Thyroid gland (tissue), 4 donors: ENCODE results near the gene PLCB4. TPM values are rescaled to one million over a fixed set of nuclear protein-coding genes. Genes with fewer than 3 reads are reported as not detected.

Source experiments
- DNase-seq, 2 donors: peaks; one replicate each; pipeline ENCODE4 v3.0.0-alpha.2; 2019
- H3K27ac ChIP-seq, 3 donors: fragments of 200-600 bp; sonication (generic); 1 replicate in 2 of 3; 2 replicates in 1 of 3; pipeline ENCODE4 v1.5.1; 2016 to 2019; ENCODE audit warnings: mild to moderate bottlenecking in 1 of 3, moderate library complexity in 1 of 3
- H3K27me3 ChIP-seq: fragments of 200-600 bp; sonication (generic); one replicate; pipeline ENCODE4 v1.5.1; 2019
- H3K36me3 ChIP-seq, 2 donors: fragments of 200-600 bp; sonication (generic); one replicate each; pipeline ENCODE4 v1.5.1; 2016 to 2019
- H3K4me1 ChIP-seq, 2 donors: fragments of 200-600 bp; sonication (generic); one replicate each; pipeline ENCODE4 v1.5.1; 2017 to 2019
- H3K4me3 ChIP-seq, 3 donors: fragments of 200-600 bp; sonication (generic); replicated peaks in 1 of 3; 1 replicate in 2 of 3; 2 replicates in 1 of 3; pipeline ENCODE4 v1.5.1; 2016; ENCODE audit warnings: mild to moderate bottlenecking in 1 of 3
- H3K9me3 ChIP-seq: fragments of 200-600 bp; sonication (generic); one replicate; pipeline ENCODE4 v1.5.1; 2017
- CTCF ChIP-seq, 6 experiments: fragments of 200-600 bp in 3 of 6; fragments of 450-650 bp in 3 of 6; sonication (generic) in 3 of 6; IDR thresholded peaks; one replicate each; pipeline ENCODE4 v1.5.1; 2016 to 2019; ENCODE audit warnings: antibody characterized with exemption in 6 of 6, mild to moderate bottlenecking in 2 of 6, inconsistent platforms in 1 of 6, moderate library complexity in 1 of 6
- POLR2A ChIP-seq, 2 donors: fragments of 450-650 bp; IDR thresholded peaks; one replicate each; pipeline ENCODE4 v1.6.1; 2017; ENCODE audit warnings: antibody characterized with exemption in 2 of 2, mild to moderate bottlenecking in 2 of 2, moderate library complexity in 1 of 2
- WGBS, 2 donors: methylation state at CpG; one replicate each; pipeline ENCODE4 v1.1.5; 2017; 5-methylcytosine and 5-hydroxymethylcytosine counted together
- intact Hi-C: fragments of 100-400 bp; cut with DNase I; formaldehyde crosslinking; loops from one replicate; pipeline ENCODE4 v1.15.1; 2023
- total RNA-seq, 4 donors: library from RNA; depleted of rRNA; stranded (reverse); fragments of >200 nt; gene quantifications; one replicate each; pipeline ENCODE4 v1.2.3, GENCODE V29; 2016

The PLCB4 gene
- total RNA-seq, 4 donors from 2014 or later: 50.9 to 77.9 (median 67.9) TPM

DNA sequence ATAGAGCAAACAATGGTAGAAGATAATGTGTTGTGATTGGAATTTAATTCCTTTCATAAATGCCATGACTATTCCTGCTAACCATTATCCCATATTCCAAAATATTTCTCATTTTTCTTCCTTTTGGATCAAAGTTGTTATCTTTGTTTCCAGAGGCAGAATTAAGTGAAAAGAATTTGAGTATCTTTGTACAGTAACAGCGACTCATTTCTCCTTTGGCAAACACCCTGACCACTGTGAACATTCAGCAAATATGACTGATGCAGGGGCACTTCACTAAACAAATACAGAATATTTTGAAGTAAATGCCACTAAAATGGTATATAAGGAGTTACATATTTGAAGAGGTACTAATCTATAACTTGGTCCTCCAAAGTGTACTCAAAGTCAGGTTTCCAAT is 340.5 kb downstream of the PLCB4 start:
- Histone ChIP-seq H3K4me3 (no peak overlapping the region), H3K36me3 (no peaks in the 10 kb centered on the region), H3K4me1 (peaks cover 26 to 37% of the 10 kb centered on the region in 2 donors), H3K27me3 (no peaks in the 10 kb centered on the region), H3K27ac (peak overlapping the region in 1 of 3 donors; percentile 31), H3K9me3 (no peaks in the 10 kb centered on the region)
- WGBS, 2 donors: 63 to 67% methylated on average over 1 of the region's 1 CpG
- TF ChIP-seq POLR2A (IDR thresholded peaks at IDR 0.05) (no peak), CTCF (IDR thresholded peaks at IDR 0.05) (no peak)
- intact Hi-C loops: loop anchor here (2.0 kb wide), 1 partner anchor 201 kb away; no protein-coding TSS in a partner anchor
- no peak for DNase-seq

DNA sequence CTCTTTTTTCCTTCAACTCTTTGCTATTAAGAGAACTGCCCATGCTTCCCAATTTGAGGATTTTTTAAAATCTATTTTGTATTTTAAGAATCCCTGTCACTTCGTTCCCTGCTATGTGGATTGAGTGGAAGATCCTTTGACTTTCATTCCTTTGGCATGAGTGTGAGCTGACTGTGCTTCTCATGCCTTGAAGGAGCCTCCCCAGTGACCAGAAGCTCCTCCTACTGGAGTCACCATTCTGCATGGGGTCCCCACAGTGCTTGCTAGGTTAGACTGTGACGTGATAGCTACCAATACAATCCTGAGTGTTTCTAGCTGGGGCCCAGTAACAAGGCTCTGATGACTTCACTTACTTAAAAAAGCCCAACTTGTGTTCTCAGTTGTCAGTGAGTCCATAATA is 341.1 kb downstream of the PLCB4 start:
- Histone ChIP-seq H3K9me3 (no peaks in the 10 kb centered on the region), H3K27ac (peak overlapping the region in 1 of 3 donors; percentile 35), H3K4me1 (peaks cover 20 to 33% of the 10 kb centered on the region in 2 donors), H3K27me3 (no peaks in the 10 kb centered on the region), H3K36me3 (no peaks in the 10 kb centered on the region), H3K4me3 (no peak overlapping the region)
- no peak for DNase-seq
- TF ChIP-seq POLR2A (IDR thresholded peaks at IDR 0.05): no peak
- 80 to 81% methylated on average over 2 of the region's 2 CpGs for WGBS, 2 donors
- intact Hi-C loops: loop anchor here (2.0 kb wide), 1 partner anchor 201 kb away; no protein-coding TSS in a partner anchor

DNA sequence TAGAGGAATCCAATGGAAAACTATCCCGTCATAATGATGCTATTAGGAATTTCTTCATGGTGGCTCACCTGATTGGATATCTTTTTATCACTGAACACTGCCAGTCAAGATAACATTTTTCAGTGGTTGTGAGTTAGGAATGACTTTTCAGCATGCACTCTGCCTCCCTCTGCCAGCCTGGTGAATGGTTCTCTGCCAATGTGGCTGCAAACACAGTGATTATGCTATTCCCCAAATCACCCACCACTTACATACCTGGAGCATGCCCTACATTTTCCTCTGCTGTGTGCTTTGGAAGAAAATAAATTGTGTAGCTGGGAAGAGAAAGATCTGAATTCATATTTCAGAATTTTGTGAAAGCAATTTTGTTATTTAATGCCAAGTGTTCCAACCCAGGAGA is 342.9 kb downstream of the PLCB4 start:
- TF ChIP-seq CTCF (IDR thresholded peaks at IDR 0.05) (no peak), POLR2A (IDR thresholded peaks at IDR 0.05) (no peak)
- no peak for DNase-seq
- H3K36me3 ChIP-seq: no peaks in the 10 kb centered on the region

GRCh38 chr20:9412309-9412708 is 343.4 kb downstream of the PLCB4 start:
- no peak for DNase-seq
- peak overlapping the region in 2 of 3 donors; percentile 20 to 30 for H3K27ac ChIP-seq
- H3K4me3 ChIP-seq: no peak overlapping the region
- H3K9me3 ChIP-seq: no peaks in the 10 kb centered on the region
- intact Hi-C loops: no loop called here
- no peaks in the 10 kb centered on the region for H3K36me3 ChIP-seq
- no peaks in the 10 kb centered on the region for H3K27me3 ChIP-seq
- WGBS, 2 donors: 95 to 97% methylated on average over 5 of the region's 5 CpGs
- TF ChIP-seq CTCF (IDR thresholded peaks at IDR 0.05) (no peak), POLR2A (IDR thresholded peaks at IDR 0.05) (no peak)
- peaks cover 19 to 33% of the 10 kb centered on the region in 2 donors for H3K4me1 ChIP-seq

More for the DNA sequence above, 342.9 kb downstream of the PLCB4 start:
- Histone ChIP-seq H3K4me3 (no peak overlapping the region), H3K27ac (no peak overlapping the region), H3K4me1 (peaks cover 19 to 33% of the 10 kb centered on the region in 2 donors), H3K9me3 (no peaks in the 10 kb centered on the region), H3K27me3 (no peaks in the 10 kb centered on the region)
- intact Hi-C loops: no loop called here
- 82 to 100% methylated on average over 1 of the region's 1 CpG for WGBS, 2 donors

GRCh38 chr20:9413001-9413400 is 344.1 kb downstream of the PLCB4 start:
- H3K4me3 ChIP-seq: no peak overlapping the region
- WGBS, 2 donors: 40 to 60% methylated on average over 8 to 10 of the region's 10 CpGs
- peak overlapping the region in 2 of 3 donors; percentile 20 to 30 for H3K27ac ChIP-seq
- TF ChIP-seq CTCF (IDR thresholded peaks at IDR 0.05) (no peak), POLR2A (IDR thresholded peaks at IDR 0.05) (no peak)
- DNase-seq: peak; percentile 83 to 89
- no peaks in the 10 kb centered on the region for H3K9me3 ChIP-seq
- H3K36me3 ChIP-seq: no peaks in the 10 kb centered on the region
- H3K27me3 ChIP-seq: no peaks in the 10 kb centered on the region
- peaks cover 19 to 33% of the 10 kb centered on the region in 2 donors for H3K4me1 ChIP-seq
- intact Hi-C loops: no loop called here
